Measurements from ENCODE around the gene SCAF4. TPM values are rescaled to one million over a fixed set of nuclear protein-coding genes. Genes with fewer than 3 reads are reported as not detected.
A peak's percentile ranks its signal among the peaks of the same experiment; 100 is the strongest.

Gene SCAF4
- total RNA-seq, 1 experiment from 2014 or later = 3.5 TPM

GRCh38 chr21:31629972-31630711 lies 101.8 kb downstream of the SCAF4 start:
- peak; percentile 4 for DNase-seq (ENCODE audit: low read depth, low spot score)
- in situ Hi-C loops (cut with HindIII; ENCODE audit: low pct_unique_long_range_greater_than_20kb, low sequenced_read_pairs) = no loop called here

DNA sequence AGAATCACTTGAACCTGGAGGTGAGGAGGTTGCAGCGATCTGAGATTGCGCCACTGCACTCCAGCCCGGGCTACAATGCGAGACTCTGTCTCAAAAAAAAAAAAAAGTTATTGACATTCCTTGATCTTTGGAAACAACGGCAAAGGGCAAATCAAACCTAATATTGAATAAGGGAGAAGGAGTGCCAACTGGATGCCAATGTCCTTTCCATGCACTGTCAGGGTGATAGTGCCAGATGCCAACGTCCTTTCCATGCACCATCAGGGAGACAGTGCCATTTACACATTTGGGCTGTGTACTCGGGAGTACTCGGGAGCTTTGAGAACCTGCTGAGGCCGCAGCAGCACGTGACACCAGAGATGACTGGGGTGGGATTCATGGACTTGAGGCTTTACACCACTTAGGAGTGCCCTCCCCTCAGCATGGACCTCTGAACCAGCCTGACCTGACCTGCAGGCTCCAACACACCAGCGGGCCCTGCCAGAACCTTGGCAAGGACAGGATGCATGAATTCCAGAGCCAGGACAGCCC lies 106.9 kb downstream of the SCAF4 start:
- in situ Hi-C loops (cut with HindIII; ENCODE audit: low pct_unique_long_range_greater_than_20kb, low sequenced_read_pairs) = no loop called here
- DNase-seq (ENCODE audit: low read depth, low spot score) = no peak

DNA sequence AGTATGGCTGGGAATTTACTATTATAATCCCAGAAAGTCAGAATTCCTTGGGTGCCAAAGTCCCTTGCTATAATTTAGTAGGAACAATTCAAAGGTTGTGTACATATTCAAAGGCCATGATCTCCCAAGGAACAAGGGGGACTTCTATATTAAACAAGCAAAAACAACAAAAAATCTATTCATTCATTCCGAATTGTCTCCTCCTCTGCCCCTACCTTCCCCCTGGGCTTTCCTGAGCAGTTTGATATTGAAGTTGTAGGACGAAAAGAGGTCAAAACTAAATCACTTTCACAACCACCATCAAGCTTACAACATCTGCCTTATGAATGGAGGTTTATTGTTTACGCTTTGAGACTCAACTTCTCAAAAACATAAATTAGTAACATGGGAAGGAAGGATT lies 107.7 kb downstream of the SCAF4 start:
- in situ Hi-C loops (cut with HindIII; ENCODE audit: low pct_unique_long_range_greater_than_20kb, low sequenced_read_pairs) = no loop called here

DNA sequence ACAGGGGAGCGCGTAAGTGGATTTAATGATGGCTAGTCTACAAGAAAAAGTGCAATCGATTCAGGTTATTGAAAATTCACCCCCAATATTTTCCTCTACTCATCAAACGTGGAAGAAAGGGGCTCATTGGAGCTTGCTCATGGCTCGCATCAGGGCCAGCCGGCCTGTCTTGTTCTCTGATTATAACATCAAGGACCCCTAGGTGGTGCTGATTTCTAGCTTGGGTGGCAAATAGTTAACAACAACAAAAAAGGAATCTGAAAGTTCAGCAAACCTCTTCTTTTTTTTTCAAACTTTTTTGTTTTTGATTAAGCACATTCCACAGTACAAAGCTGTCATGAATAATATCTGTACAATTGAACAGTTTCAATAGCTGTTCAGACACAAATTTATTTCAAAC lies 108.3 kb downstream of the SCAF4 start:
- peak; percentile 65 for DNase-seq (ENCODE audit: low read depth, low spot score)
- in situ Hi-C loops (cut with HindIII; ENCODE audit: low pct_unique_long_range_greater_than_20kb, low sequenced_read_pairs) = no loop called here

More for the DNA sequence above, 107.7 kb downstream of the SCAF4 start:
- DNase-seq (ENCODE audit: low read depth, low spot score) = peak; percentile 83

DNA sequence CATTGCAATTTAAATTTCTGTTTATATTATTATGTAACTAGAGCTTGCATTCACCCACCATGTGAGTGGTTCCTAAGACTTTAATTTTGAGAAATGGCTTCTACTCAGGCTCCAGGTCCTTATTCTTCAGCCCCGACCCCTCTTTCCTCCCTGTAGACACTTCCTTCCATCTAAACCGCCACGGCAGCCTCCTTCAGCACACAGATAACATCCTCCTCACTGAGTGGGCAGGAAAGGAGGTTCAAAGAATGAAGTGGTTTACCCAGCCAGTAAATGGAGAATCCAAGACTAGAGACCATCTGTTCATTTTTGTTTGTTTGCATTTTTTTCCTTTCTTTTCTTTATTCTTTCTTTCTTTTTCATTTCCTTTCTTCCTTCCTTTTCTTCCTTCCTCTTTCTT lies 109.5 kb downstream of the SCAF4 start:
- in situ Hi-C loops (cut with HindIII; ENCODE audit: low pct_unique_long_range_greater_than_20kb, low sequenced_read_pairs) = no loop called here
- no peak for DNase-seq (ENCODE audit: low read depth, low spot score)

Small RNA genes lying within 50 kb of the gene (small RNA-seq; reads per million reads assigned to genes)
- gene RF01241 = 0 reads per million in 2 experiments

Other genes with a start within 250 kb of the SCAF4 start
- 263 and 279 TPM in 2 replicates for gene SOD1, start 72.4 kb downstream of the SCAF4 start, total RNA-seq (2014; rRNA removed; shearing (Covaris generic))
- gene HUNK, start 140.9 kb upstream of the SCAF4 start, total RNA-seq (2014; rRNA removed; shearing (Covaris generic)) = 0.05 and 0.08 TPM in 2 replicates